HG03354 (cell line): ENCODE results near the gene ATP13A2.
A peak's percentile ranks its signal among the peaks of the same experiment; 100 is the strongest.

Experiments
- ATAC-seq: cut with Tn5 transposase; IDR thresholded peaks from one replicate; pipeline ENCODE4 v1.9.1; 2021; ENCODE audit warnings: mild to moderate bottlenecking; ENCODE audit not compliant: unreplicated experiment, poor library complexity, severe bottlenecking

The ATP13A2 gene, protein sequence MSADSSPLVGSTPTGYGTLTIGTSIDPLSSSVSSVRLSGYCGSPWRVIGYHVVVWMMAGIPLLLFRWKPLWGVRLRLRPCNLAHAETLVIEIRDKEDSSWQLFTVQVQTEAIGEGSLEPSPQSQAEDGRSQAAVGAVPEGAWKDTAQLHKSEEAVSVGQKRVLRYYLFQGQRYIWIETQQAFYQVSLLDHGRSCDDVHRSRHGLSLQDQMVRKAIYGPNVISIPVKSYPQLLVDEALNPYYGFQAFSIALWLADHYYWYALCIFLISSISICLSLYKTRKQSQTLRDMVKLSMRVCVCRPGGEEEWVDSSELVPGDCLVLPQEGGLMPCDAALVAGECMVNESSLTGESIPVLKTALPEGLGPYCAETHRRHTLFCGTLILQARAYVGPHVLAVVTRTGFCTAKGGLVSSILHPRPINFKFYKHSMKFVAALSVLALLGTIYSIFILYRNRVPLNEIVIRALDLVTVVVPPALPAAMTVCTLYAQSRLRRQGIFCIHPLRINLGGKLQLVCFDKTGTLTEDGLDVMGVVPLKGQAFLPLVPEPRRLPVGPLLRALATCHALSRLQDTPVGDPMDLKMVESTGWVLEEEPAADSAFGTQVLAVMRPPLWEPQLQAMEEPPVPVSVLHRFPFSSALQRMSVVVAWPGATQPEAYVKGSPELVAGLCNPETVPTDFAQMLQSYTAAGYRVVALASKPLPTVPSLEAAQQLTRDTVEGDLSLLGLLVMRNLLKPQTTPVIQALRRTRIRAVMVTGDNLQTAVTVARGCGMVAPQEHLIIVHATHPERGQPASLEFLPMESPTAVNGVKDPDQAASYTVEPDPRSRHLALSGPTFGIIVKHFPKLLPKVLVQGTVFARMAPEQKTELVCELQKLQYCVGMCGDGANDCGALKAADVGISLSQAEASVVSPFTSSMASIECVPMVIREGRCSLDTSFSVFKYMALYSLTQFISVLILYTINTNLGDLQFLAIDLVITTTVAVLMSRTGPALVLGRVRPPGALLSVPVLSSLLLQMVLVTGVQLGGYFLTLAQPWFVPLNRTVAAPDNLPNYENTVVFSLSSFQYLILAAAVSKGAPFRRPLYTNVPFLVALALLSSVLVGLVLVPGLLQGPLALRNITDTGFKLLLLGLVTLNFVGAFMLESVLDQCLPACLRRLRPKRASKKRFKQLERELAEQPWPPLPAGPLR

DNA sequence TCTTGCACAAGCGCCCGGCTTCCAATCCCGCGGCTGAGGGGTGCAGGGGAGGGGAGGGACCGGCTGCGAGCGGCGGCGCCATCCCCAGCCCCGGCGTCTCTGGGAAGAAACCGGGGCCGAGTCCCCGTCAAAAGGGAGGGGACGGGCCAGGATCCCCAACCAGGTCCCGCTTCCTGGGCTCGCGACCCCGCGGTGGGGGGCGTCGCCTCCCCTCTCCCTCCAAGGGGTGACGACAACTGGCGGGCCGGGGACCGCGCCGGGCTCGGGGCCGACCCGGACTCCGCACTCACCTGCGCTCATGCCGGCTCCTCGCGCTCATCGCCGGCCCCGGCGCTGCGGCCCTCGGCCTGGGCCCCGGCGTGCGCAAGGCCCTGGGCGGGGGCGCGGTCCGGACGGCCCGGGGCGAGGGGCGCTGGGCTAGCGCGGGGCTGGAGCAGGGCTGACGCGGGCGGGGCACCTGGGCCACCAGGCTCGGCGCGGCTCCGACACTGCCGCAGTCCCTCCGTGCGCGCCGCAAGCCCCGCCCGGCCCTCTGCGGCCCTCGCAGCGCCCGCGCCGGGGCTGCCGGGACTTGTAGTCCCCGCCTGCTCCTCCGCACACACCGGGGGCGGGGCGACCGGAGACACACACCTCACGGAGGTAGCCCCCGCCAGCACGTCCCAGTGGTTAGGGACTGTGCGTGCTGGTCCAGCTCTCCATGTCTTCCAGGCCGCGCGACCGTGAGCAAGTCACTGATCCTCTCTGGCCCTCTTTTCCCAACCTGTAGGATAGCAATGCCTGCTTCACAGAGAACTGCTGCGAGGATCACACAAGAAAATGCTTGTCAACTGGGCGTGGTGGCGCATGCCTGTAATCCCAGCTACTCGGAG, at the start of gene ATP13A2:
Gene ATP13A2, minus strand, starts transcription at position 490 of the 869 bp plus-strand sequence. Its CDS starts 190 bp downstream, at position 300.
- peak; percentile 92 for ATAC-seq

DNA sequence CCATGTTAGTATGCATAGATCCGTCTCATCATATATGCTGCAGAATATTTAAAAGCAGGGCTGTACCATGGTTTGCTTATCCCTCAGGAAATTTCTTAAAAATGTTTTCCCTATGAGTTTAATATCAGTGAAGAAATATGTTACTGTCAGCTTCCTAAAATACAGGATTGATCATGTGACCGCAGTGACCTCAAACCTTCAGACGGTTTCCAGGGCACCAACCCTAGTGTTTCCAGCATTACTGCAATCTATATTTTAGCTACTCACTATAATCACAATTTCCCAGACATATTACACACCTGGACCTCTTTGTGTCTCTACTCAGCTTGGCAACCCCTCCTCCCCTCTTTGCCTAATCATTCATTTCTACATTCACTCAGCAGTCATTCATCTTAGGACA, 49.8 kb upstream of the ATP13A2 start:
- no peak for ATAC-seq

DNA sequence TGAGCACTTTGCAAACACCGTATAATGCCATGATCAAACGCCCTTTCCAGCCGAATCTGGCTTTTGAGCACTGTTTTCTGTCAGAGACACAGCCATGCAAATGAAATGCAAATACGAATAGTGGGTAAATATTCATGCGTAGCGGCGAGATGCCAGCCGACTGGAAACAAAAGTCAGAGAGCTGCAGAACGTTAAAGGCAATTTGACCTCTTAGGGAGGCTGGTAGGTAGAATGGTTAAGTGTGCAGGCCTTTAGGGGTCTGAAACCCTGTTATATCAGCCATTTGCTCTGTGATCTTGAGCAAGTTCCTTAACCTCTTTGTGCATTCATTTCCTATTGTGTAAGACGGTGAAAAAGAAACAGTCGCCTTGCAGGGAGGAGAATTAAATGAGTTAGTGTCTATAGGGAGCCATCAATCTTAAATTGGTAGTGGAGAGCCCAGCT, 48.6 kb upstream of the ATP13A2 start:
- ATAC-seq = no peak

DNA sequence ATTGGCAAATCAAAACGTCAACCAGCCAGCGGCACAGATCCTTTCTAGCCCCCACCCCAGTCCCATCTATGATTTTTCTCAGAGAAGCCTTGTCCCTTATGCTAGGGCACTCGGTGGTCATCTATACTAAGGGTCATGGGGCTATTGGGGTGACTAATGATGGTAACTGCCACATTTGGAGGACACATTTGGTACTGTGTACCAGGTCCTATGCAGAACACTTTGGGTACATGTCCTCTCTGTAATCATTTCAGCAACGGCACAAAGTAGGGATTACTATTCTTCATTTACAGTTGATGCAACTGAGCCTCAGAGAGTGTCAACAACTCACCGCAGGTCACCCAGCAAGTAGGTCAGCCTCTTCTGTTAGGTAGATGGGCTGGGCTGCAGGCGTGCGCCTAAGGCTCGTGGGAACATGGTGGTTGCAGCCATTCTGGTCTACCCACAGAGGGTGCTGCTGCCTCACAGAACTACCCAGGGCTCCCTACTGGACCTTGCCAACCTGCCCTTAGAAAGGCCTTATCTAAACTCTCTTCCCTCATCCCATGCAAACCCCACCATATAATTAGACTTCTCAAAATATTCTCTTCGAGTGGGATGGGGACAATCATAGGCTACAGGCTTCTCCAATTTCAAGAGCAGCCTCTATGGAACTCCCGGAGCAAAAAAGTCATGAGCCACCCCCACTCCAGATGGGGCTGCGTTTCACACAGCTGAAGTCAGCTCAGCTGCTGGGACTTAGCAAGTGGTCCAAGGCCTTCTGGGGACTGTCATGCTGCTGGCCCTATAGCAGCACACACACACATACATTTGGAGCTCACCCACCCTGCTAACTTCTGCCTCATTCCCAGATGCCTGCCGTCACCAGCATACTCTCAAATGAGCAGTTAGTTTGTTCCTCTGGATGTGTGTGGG, 47.9 kb upstream of the ATP13A2 start:
- no peak for ATAC-seq

DNA sequence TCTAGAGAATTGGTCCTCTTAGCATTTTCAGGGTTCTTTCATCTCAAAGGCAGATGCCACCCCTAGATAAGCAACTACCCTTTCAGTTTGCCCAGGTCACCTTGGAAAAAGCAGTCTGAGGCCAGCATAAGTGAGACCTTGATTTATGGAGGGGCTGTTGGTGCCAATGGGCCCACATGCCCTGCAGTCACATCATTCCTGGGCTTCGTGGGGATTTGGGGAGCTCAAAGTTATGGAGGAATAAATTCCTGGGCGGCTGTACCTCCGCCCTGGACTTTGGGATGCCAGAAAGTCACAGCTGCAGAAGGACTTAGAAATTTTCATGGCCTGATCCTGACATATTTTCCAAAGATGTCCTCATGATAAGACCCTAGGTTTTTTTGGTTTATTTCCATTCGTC, 44.8 kb upstream of the ATP13A2 start:
- no peak for ATAC-seq

DNA sequence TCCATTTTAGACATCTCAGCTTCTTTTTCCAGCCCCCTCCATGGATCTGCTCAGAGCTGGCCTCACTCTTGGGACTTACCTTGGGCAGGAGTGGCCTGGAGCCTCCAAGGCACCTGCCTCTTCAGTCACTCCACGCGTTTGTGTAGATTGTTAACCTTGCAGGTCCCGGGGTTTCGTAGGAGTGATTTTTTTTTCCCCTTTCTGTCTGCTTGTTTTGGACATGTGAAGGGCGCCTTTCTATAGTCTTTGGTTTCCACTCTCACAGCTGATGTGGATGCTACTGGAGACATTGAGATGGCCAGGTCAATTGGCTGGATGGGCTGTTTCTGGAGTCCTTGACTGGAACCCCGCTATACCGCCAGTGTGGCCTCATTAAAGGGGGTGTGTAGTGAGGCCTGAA, 44.1 kb upstream of the ATP13A2 start:
- no peak for ATAC-seq

DNA sequence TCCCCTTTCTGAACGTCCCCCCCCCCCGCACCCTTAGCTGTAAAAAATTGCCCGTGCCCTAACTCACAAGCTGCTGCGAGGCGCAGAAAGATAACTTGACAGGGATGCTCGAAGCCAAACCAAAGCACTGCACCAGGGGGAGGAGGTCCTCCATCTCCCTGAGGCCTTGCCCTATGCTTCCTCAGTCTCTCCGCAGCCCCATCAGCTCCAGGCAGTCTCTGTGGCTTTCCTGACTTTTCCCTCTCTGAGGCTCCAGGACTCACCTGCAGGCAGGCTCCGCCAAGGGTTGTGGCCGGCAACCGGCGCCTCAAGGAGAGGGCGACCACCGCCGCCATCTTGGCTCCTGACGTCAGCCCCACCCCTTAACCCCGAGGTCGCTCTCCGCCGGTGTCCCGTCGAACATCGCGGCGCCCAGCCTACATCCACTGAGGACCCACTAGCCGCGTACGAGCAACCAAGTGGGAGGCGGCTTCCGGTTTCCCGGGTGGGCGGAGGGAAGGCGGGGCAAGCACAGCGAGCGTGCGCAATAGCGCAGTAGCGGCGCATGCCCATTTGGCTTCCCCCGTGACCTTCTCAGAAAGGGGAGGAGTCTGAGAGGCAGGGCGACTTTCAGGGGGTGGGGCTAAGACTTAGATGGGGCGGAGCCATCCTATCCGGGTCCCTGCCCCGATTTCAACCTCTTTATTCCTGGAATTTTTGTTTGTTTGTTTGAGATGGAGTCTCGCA, 42.1 kb upstream of the ATP13A2 start, which contains the start of gene SDHB:
Gene SDHB, minus strand, starts transcription at position 348 of the 726 bp plus-strand sequence. Its CDS starts 13 bp downstream, at position 335.
- peak; percentile 97 for ATAC-seq

DNA sequence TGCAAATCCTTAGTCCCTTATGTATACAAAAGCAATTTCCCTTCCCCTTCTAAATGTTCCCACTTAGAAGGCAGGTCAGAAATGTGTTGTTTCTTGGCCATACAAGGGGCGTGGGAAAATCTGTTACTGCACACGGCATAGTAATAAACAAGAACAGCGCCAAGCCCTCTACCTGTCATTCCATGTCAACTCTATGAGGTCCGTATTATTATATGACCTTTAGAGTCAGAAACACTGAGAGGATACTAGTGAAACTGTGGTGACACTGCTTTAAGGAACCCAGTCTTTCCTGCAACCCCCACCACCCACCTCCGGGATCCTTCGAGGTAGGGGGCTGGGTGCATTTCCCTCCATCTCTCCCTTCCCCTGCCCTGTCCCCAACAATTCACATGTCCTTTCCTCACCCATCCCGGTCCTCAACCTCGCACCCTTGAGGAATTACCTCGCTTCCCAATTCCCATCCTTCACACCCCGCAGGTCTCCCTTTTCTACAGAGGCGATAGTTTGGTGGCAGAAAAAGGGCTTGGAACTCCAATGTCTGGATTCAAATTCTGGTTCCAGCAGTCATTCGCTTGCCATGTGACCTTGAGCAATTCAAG, 41.5 kb upstream of the ATP13A2 start:
- ATAC-seq = no peak

DNA sequence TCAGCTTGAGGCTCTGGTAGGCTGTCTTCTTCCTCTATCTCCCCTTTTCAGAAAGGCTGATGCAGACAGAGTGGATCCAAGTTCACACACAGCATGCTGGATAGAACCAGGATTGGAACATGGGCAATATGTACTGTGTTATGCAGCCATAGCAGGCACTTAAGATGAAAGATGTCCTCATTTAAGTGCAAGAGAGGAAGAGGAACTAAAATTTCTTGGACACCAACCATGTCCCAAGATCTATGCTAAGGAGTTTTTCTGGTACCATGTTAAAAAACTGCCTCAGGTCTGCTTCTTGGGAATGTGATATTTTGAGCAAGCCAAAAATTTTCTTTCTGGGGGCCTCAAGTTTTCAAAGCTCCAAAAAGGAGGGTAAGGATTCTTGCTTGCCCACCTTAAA, 40.9 kb upstream of the ATP13A2 start:
- ATAC-seq = no peak

DNA sequence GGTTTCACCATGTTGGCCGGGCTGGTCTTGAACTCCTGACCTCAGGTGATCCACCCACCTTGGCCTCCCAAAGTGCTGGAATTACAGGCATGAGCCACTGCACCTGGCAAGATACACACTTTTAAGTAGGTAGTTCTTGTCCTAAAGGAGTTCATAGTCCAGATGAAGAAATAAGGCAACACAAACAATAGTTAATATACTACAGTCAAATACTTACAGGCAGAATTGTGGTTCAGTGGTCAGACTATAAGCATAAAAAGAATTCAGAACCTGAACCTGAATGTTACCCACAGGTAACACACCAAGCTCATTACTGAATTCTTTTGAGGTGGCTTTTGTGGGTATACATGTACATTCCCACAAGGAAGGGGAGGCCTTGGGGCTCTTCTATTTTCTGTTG, 40.3 kb upstream of the ATP13A2 start:
- ATAC-seq = no peak

DNA sequence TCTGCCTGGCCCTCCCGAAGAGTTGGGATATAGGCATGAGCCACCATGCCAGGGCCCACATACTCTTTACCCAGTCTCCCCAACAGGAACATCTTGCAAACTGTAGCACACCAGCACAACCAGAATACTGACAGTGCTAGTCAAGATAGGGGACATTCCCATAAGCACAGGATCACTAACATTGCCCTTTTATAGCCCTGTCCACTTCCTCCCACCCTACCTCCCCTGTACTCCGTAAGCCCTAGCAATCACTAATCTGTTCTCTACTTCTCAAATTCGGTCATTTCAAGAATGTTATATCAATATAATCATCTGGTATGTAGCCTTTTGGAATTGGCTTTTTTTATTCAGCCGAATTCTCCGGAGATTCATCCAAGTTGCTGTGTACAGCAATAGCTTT, 36.2 kb upstream of the ATP13A2 start:
- ATAC-seq = no peak

DNA sequence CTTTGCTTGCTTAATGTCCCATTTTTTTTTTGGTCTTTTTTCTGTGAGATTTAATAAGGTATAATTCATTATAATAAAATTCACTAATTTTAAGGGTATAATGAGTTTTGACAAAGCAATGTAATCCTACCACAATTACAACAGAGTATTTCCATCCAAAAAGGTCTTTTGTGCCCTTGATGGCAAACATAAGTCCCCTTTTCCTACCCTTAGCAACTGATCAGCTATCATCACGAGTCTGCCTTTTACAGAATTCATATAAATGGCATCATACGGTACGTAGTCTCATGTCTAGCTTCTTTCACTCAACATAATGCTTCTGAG, 34.6 kb upstream of the ATP13A2 start:
- no peak for ATAC-seq

DNA sequence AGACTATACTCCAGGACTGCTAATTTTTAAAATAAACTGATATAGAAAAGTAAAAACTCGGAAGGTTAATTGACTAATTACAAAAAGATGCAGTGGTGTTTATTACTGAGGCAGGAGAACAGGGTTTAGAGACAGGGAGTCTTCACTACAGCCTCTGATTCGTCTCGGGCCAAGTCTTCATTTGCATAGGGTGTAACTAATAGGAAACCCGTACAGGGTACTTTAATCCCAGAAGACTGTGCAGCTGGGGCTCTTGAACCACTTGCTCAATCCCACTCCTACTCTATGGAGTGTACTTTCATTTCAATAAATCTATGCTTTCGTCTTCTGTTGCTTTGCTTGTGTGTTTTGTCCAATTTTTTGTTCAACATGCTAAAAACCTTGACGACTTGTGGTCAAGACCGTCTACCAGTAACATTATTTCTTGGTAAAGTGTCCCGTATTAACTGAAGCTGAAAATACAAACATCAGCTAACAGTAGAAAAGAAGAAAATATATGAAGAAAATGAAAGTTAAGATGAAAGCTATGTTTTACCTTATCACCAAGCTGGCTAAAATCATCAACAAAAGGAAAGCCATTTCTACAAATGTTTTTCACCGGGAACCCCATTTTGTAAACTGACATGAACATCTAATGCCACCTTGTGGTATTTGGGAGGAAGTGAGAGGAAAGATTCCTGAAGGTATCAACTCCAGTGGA, 34.1 kb upstream of the ATP13A2 start:
- ATAC-seq = no peak

DNA sequence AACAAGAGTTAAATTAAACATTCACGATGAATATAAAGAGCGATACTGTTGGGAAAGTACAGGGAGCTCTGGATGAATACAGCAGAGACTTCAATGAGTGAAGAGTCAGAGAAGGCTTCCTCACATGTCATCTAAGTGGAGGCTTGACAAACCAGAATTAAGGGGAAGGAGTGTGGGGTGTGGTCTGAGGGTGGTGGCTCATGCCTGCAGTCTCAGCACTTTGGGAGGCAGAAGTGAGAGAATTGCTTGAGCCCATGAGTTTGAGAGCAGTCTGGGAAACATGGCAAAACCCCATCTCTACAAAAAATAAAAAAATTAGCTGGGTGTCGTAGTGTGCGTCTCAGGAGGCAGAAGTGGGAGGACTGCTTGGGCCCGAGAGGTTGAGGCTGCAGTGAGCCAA, 33.4 kb upstream of the ATP13A2 start:
- ATAC-seq = no peak

DNA sequence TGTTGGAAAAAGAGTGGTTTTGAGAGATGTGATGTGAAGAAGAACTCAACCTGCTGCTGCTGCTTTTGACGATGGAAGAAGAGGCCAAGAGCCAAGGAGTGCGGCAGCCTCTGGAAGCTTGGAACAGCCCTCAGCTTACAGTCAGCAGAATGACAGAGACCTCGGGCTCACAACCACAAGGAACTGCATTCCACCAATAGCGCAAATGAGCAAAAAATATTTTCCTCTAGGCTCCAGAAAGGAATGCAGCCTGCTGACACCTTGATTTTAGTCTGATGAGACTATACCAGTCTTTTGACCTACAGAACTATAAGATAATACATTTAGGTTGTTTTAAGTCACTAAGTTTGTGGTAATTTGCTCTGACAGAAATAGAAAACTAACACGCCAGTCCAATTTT, 31.9 kb upstream of the ATP13A2 start:
- no peak for ATAC-seq

DNA sequence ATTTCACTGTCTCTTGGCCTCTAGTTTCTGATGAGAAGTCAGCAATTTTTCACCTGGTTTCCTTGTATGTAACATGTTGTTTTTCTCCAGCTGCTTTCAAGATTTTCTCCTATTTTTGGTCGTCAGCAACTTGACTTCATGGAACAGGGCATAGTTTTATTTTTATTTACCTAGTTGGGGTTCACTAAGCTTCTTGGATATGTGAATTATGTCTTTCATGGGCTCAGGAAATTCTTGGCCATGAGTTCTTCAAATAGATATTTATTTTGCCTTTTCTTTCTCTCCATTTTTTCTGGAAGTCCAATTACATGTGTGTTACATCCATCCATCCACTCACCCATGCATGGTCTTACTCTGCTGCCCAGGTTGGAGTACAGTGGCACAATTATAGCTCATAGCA, 28.4 kb upstream of the ATP13A2 start:
- no peak for ATAC-seq

DNA sequence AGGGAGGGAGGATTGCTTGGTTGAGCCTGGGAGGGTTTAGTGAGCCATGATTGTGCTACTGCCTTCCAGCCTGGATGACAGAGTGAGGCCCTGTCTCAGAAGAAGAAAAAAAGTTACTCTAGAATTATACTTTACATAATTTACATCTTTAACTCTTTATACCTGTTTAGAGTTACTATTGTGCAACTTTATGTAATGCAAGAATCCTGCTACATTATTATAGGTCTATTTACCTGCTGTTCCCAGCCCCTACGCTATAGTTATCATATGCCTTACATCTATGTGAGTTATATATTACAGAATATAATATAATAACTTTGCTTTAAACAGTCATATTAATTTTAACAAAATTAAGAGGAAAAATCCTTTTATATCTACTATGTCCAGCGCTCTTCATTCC, 27.8 kb upstream of the ATP13A2 start:
- ATAC-seq = no peak
